Inferior parietal cortex (tissue), 1 donor: ENCODE data around the gene DZIP1L.

Source experiments
- DNase-seq: peaks from one replicate; pipeline ENCODE4 v3.0.0-alpha.2; 2016; ENCODE audit errors: extremely low spot score

The DZIP1L gene

GRCh38 chr3:138034918-138035317, 80.5 kb downstream of the DZIP1L start:
- no peak for DNase-seq

GRCh38 chr3:138033202-138033691, 82.2 kb downstream of the DZIP1L start:
- DNase-seq, result no peak

- no peak for DNase-seq
Observed at GRCh38 chr3:138032567-138032966, 82.8 kb downstream of the DZIP1L start.

GRCh38 chr3:138031536-138031935, 83.9 kb downstream of the DZIP1L start:
- DNase-seq, result no peak

GRCh38 chr3:138030734-138031280, 84.6 kb downstream of the DZIP1L start:
- no peak for DNase-seq

- DNase-seq, result no peak
Observed at GRCh38 chr3:138027821-138028220, 87.6 kb downstream of the DZIP1L start.

GRCh38 chr3:138025553-138025952, 89.9 kb downstream of the DZIP1L start:
- no peak for DNase-seq

GRCh38 chr3:138023754-138024153, 91.7 kb downstream of the DZIP1L start:
- DNase-seq, result no peak

- DNase-seq, result no peak
Observed at GRCh38 chr3:138019281-138020069, 95.9 kb downstream of the DZIP1L start.

GRCh38 chr3:138016065-138016464, 99.3 kb downstream of the DZIP1L start:
- no peak for DNase-seq

- DNase-seq, result no peak
Observed at GRCh38 chr3:138012526-138012925, 102.9 kb downstream of the DZIP1L start.
